Posterior cingulate gyrus (tissue), 11 donors: ENCODE results near the gene PVR.

ENCODE experiments used
- DNase-seq, 10 donors: peaks; one replicate each; pipeline versions ENCODE4 v3.0.0 to v3.0.0-alpha.2; 2020 to 2021; ENCODE audit warnings: mixed read lengths in 3 of 10
- intact Hi-C: fragments of 100-400 bp; cut with DNase I; formaldehyde crosslinking; loops from one replicate; pipeline ENCODE4 v1.15.1; 2023

PVR gene

DNA sequence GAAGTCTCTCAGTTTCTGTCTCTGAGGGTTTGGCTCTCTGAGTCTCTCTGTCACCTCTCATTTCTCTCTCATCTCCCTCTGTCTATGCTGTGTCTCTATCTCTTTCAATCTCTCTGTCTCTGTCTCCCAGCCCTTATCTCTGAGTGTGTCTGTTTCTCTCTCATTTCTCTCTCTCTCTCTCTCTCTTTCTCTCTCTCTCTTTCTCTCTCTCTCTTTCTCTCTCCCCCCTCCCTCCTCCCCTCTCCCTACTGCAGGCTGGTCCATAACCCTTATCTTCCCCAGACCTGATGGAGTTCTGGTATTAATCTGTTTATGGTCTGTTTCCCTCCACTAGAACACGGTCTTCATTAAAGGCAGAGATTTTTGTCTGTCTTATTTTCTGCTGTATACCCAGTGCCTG, 1.3 kb upstream of the PVR start:
- DNase-seq: no peak
- intact Hi-C loops: no loop called here

- intact Hi-C loops: no loop called here
- peak in 3 of 10 donors; percentile 12 to 82 (median 64) for DNase-seq
These were observed 799 bp downstream of the PVR start for GRCh38 chr19:44644402-44645016.

DNA sequence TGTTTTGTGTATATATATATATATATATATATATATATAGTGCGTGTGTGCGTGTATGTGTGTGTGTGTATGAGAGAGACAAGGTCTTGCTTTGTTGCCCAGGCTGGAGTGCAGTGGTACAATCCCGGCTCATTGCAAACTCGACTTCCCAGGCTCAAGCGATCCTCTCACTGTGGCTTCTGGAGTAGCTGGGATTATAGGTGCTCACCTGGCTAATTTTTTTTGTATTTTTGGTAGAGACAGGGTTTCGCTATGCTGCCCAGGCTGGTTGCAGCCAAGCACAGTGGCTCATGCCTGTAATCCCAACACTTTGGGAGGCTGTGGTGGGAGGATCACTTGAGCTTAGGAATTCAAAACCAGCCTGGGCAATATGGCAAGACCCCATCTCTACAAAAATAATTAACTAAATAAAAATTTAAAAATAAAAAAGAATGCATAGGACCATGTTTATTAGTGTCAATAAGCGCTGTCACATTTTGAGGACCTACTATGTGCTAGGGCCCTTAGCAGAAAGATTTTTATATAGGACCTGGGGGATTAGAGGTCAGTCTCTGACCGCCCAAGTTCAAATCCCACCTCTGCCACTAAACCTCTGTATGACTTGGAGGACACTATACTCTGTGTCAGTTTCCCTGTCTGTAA, 1.8 kb downstream of the PVR start:
- peak in 2 of 10 donors; percentile 11 to 16 for DNase-seq
- intact Hi-C loops: no loop called here

- no peak for DNase-seq
- intact Hi-C loops: no loop called here
These were observed 2.3 kb downstream of the PVR start for GRCh38 chr19:44646049-44646416.

DNA sequence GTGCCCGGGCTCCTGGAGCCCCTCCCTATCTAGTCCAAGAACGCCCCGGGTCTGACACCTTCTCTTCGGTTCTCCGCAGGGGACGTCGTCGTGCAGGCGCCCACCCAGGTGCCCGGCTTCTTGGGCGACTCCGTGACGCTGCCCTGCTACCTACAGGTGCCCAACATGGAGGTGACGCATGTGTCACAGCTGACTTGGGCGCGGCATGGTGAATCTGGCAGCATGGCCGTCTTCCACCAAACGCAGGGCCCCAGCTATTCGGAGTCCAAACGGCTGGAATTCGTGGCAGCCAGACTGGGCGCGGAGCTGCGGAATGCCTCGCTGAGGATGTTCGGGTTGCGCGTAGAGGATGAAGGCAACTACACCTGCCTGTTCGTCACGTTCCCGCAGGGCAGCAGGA, 3.4 kb downstream of the PVR start:
- intact Hi-C loops: no loop called here
- DNase-seq: peak in 1 of 10 donors; percentile 61

- peak in 1 of 10 donors; percentile 47 for DNase-seq
- intact Hi-C loops: no loop called here
These were observed 5.0 kb downstream of the PVR start for GRCh38 chr19:44648631-44649251.

DNA sequence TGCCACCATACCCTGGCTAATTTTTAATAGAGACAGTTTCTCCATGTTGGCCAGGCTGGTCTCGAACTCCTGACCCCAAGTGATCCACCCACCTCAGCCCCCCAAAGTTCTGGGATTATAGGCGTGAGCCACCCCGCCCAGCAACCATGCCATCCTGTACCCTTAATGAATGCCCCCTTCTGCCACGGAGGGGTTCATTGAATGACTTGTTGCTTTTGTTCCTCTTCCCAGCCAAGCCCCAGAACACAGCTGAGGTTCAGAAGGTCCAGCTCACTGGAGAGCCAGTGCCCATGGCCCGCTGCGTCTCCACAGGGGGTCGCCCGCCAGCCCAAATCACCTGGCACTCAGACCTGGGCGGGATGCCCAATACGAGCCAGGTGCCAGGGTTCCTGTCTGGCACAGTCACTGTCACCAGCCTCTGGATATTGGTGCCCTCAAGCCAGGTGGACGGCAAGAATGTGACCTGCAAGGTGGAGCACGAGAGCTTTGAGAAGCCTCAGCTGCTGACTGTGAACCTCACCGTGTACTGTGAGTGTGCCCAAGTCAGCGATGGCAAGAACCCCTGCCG, 6.0 kb downstream of the PVR start:
- intact Hi-C loops: no loop called here
- DNase-seq: peak in 2 of 10 donors; percentile 44 to 65

- peak in 2 of 10 donors; percentile 12 to 39 for DNase-seq
- intact Hi-C loops: no loop called here
These were observed 9.6 kb downstream of the PVR start for GRCh38 chr19:44653343-44653742.

DNA sequence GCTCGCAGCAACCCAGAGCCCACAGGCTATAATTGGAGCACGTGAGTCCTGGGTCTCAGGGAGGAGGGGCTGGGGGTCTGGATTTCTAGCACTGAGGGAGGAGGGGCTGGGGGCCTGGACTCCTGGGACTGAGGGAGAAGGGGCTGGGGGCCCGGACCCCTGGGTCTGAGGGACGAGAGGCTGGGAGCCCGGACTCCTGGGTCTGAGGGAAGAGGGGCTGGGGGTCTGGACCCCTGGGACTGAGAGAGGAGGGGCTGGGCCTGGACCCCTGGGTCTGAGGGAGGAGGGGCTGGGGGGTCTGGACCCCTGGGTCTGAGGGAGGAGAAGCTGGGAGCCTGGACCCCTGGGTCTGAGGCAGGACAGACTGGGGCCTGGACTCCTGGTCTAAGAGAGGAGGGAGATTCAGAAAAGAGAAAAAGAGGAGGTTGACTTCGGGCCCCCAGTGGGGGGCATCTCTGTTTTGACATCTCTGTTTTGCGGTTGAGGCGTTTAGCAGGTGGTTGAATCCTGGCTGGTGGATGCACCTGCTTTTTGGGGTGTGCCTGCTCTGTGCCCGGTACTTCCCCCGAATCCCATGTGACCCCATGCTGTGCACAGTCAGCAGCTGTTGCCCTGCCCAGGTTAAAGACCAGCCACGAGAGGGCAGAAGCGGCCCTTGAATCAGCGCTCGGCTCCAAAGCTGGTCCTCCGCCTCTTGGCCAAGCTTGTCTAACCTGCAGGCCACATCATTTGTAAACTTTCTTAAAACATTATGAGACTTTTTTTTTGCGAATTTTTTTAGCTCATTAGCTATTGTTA, 10.5 kb downstream of the PVR start:
- intact Hi-C loops: no loop called here
- DNase-seq: peak in 7 of 10 donors; percentile 39 to 89 (median 45)

GRCh38 chr19:44657211-44657921, 13.7 kb downstream of the PVR start:
- intact Hi-C loops: loop anchor here (2.0 kb wide), 1 partner anchor 87 kb away; no protein-coding TSS in a partner anchor
- DNase-seq: peak in 8 of 10 donors; percentile 40 to 92 (median 60)

DNA sequence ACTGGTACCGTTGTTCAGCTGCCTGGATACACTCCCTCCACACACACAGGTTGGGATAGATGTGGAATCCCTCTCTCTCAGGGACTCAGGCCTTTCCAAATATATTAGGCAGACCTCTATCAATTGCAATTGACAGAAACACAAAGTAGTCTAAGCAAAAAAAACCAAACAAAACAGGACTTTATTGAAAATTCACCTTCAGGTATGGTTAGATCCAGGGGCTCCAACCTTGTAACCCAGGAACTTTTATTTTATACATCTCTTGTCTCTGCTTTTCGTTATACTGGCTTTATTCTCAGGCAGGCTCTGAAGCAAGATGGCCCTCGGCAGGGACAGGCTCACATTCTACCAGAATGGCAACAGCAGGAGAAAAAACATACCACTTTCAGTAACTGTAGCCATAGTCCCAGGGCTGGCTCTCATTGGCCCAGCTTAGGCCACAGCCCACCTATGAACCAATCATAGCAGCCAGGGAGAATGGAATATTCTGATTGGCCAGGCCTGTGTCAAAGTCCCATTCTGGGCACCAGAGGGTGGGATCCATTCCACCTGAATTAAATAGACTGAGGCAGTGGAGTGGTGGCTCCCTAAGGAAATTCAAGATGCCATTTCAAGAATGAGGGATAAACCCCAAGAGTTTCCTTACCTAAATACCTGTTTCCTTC, 14.5 kb downstream of the PVR start:
- DNase-seq: peak in 2 of 10 donors; percentile 4 to 33
- intact Hi-C loops: no loop called here

DNA sequence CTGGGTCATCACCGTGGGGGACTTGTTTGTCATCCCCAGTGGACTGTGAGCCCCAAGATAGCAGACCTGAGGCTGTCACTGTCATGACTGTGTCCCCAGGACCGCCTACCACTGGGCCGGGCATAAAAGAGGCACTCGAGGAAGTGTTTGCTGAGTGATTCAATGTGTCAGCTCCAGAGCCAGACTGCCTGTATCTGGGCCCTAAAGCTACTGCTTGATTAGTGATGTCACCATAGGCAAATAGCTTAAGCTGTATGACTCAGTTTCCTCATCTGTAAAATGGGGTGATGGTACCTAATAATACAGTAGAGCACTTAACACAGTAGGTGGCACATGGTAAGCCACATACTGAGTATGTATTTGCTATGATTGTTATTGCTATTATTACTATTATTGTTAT, 16.4 kb downstream of the PVR start:
- intact Hi-C loops: no loop called here
- peak in 2 of 10 donors; percentile 14 to 43 for DNase-seq

DNA sequence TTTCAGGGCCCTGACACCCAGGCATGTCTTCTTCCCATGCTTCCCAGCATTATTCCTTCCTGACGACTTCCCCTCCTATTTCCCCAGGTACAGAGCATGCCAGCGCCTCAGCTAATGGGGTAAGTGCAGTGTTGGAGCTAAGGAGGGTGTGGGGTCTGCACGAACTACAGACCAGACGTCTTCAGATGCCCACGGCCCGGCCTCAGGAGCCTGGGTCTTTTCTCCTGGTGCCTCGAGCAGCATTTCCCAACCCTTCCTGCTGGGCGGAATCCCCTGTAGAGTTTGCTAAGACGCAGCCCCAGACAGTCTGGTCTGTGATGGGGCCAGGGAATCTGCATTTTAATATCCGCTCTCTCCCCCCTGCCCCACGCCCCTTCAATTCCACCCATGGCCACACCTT, 17.5 kb downstream of the PVR start:
- DNase-seq: peak in 2 of 10 donors; percentile 36 to 55
- intact Hi-C loops: no loop called here

GRCh38 chr19:44661904-44662303, 18.2 kb downstream of the PVR start:
- DNase-seq: peak in 2 of 10 donors; percentile 3 to 61
- intact Hi-C loops: no loop called here

- intact Hi-C loops: no loop called here
- peak in 3 of 10 donors; percentile 13 to 78 (median 76) for DNase-seq
These were observed 19.1 kb downstream of the PVR start for GRCh38 chr19:44662691-44663385.

GRCh38 chr19:44663996-44664395, 20.3 kb downstream of the PVR start:
- no peak for DNase-seq
- intact Hi-C loops: no loop called here

- peak in 2 of 10 donors; percentile 5 to 15 for DNase-seq
- intact Hi-C loops: no loop called here
These were observed 21.3 kb downstream of the PVR start for GRCh38 chr19:44664976-44665375.

GRCh38 chr19:44666852-44667556, 23.3 kb downstream of the PVR start:
- peak in 1 of 10 donors; percentile 17 for DNase-seq
- intact Hi-C loops: no loop called here
